Activated T-helper 1 cell treated with anti-CD3 and anti-CD28 coated beads, Interleukin-2, amount 50 U/mL, for 16 hours (primary cell): Measurements from ENCODE around the gene CHADL.
"Not testable (repeated sequence)": the region's sequence is repeated elsewhere in the genome, so short reads cannot be mapped to it uniquely, and the experiment has no call there.

Source experiments
- DNase-seq, 2 donors: peaks; one replicate each; pipeline ENCODE4 v3.0.0-alpha.2; 2020; ENCODE audit warnings: low read depth in 1 of 2, low spot score in 1 of 2

The CHADL gene

GRCh38 chr22:41184679-41185078 lies 56.1 kb downstream of the CHADL start:
- DNase-seq: no peak

- DNase-seq: no peak
These were observed 59.1 kb downstream of the CHADL start for GRCh38 chr22:41181349-41182241.

GRCh38 chr22:41180926-41181325 lies 59.8 kb downstream of the CHADL start:
- DNase-seq: no peak

- DNase-seq: not testable (repeated sequence)
These were observed 60.4 kb downstream of the CHADL start for GRCh38 chr22:41180362-41180761.
